Thyroid gland (tissue), 4 donors: Measurements from ENCODE around the gene WDR45.

ENCODE experiments used
- POLR2A ChIP-seq, 2 donors: fragments of 450-650 bp; IDR thresholded peaks; one replicate each; pipeline ENCODE4 v1.6.1; 2017; ENCODE audit warnings: antibody characterized with exemption in 2 of 2, mild to moderate bottlenecking in 2 of 2, moderate library complexity in 1 of 2
- TF ChIP-seq, protein P1 (sequence below), 6 experiments: fragments of 200-600 bp in 3 of 6; fragments of 450-650 bp in 3 of 6; sonication (generic) in 3 of 6; IDR thresholded peaks; one replicate each; pipeline ENCODE4 v1.5.1; 2016 to 2019; ENCODE audit warnings: antibody characterized with exemption in 6 of 6, mild to moderate bottlenecking in 2 of 6, inconsistent platforms in 1 of 6, moderate library complexity in 1 of 6

- TF ChIP-seq, protein P1, sequence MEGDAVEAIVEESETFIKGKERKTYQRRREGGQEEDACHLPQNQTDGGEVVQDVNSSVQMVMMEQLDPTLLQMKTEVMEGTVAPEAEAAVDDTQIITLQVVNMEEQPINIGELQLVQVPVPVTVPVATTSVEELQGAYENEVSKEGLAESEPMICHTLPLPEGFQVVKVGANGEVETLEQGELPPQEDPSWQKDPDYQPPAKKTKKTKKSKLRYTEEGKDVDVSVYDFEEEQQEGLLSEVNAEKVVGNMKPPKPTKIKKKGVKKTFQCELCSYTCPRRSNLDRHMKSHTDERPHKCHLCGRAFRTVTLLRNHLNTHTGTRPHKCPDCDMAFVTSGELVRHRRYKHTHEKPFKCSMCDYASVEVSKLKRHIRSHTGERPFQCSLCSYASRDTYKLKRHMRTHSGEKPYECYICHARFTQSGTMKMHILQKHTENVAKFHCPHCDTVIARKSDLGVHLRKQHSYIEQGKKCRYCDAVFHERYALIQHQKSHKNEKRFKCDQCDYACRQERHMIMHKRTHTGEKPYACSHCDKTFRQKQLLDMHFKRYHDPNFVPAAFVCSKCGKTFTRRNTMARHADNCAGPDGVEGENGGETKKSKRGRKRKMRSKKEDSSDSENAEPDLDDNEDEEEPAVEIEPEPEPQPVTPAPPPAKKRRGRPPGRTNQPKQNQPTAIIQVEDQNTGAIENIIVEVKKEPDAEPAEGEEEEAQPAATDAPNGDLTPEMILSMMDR (IDR thresholded peaks at IDR 0.05) = no peak
- no peak for TF ChIP-seq POLR2A (IDR thresholded peaks at IDR 0.05)
Observed at GRCh38 chrX:49116076-49116475, 36.4 kb upstream of the WDR45 start.
